Measurements from ENCODE around the gene ACBD3. TPM values are rescaled to one million over a fixed set of nuclear protein-coding genes. Genes with fewer than 3 reads are reported as not detected.
A peak's percentile ranks its signal among the peaks of the same experiment; 100 is the strongest.

Gene ACBD3
- total RNA-seq, 1 experiment from 2014 or later = 39.4 TPM

GRCh38 chr1:226111883-226112261 is 74.7 kb downstream of the ACBD3 start:
- no peak for DNase-seq (ENCODE audit: low spot score)

GRCh38 chr1:226111098-226111882 is 75.3 kb downstream of the ACBD3 start:
- DNase-seq (ENCODE audit: low spot score) = no peak

- peak; percentile 49 for DNase-seq (ENCODE audit: low spot score)
Observed at GRCh38 chr1:226110249-226111097, 76.1 kb downstream of the ACBD3 start.

GRCh38 chr1:226109829-226110248 is 76.7 kb downstream of the ACBD3 start:
- peak; percentile 69 for DNase-seq (ENCODE audit: low spot score)

GRCh38 chr1:226108935-226109828 is 77.4 kb downstream of the ACBD3 start:
- no peak for DNase-seq (ENCODE audit: low spot score)

GRCh38 chr1:226107471-226108460 is 78.8 kb downstream of the ACBD3 start:
- DNase-seq (ENCODE audit: low spot score) = no peak

GRCh38 chr1:226104671-226105121 is 81.8 kb downstream of the ACBD3 start:
- DNase-seq (ENCODE audit: low spot score) = no peak

- DNase-seq (ENCODE audit: low spot score) = no peak
Observed at GRCh38 chr1:226100436-226101391, 85.8 kb downstream of the ACBD3 start.

GRCh38 chr1:226098870-226099835 is 87.4 kb downstream of the ACBD3 start:
- DNase-seq (ENCODE audit: low spot score) = no peak

- DNase-seq (ENCODE audit: low spot score) = no peak
Observed at GRCh38 chr1:226097866-226098625, 88.5 kb downstream of the ACBD3 start.

- no peak for DNase-seq (ENCODE audit: low spot score)
Observed at GRCh38 chr1:226095286-226095685, 91.3 kb downstream of the ACBD3 start.

Other genes with a start within 250 kb of the ACBD3 start
- not detected in 2 replicates for gene LEFTY2, start 245.5 kb downstream of the ACBD3 start, total RNA-seq (2014; rRNA removed; shearing (Covaris generic))
- gene SDE2, start 187.4 kb downstream of the ACBD3 start, total RNA-seq (2014; rRNA removed; shearing (Covaris generic)) = 13.6 and 14.3 TPM in 2 replicates
- gene H3-3A, start 124.0 kb downstream of the ACBD3 start, total RNA-seq (2014; rRNA removed; shearing (Covaris generic)) = 313 and 407 TPM in 2 replicates
- gene MIXL1, start 36.9 kb upstream of the ACBD3 start, total RNA-seq (2014; rRNA removed; shearing (Covaris generic)) = not detected in 2 replicates
- 7.9 and 10.7 TPM in 2 replicates for gene LIN9, start 122.4 kb upstream of the ACBD3 start, total RNA-seq (2014; rRNA removed; shearing (Covaris generic))
- 234 and 256 TPM in 2 replicates for gene PARP1, start 221.4 kb upstream of the ACBD3 start, total RNA-seq (2014; rRNA removed; shearing (Covaris generic))